HepG2 (cell line): Measurements from ENCODE around the gene TXNDC11. TPM values are rescaled to one million over a fixed set of nuclear protein-coding genes. Genes with fewer than 3 reads are reported as not detected.

Source experiments
- FOSL1 ChIP-seq: sonication (generic); formaldehyde crosslinking; IDR thresholded peaks from 2 replicates; pipeline ENCODE4 v1.9.0; 2021; ENCODE audit warnings: missing genetic modification reagents, borderline replicate concordance
- GATA4 ChIP-seq: sonication (generic); IDR thresholded peaks from 2 replicates; pipeline ENCODE4 v1.6.1; 2016; ENCODE audit warnings: antibody characterized with exemption, low read depth, borderline replicate concordance
- GZF1 ChIP-seq: sonication (generic); formaldehyde crosslinking; IDR thresholded peaks from 2 replicates; pipeline ENCODE4 v1.5.1; 2020; ENCODE audit warnings: mild to moderate bottlenecking, missing genetic modification reagents
- HCFC1 ChIP-seq: fragments of 150-350 bp; IDR thresholded peaks from 2 replicates; pipeline ENCODE4 v1.6.1; 2014; ENCODE audit warnings: low read depth, low read length
- JUND ChIP-seq: sonication (generic); formaldehyde crosslinking; IDR thresholded peaks from 2 replicates; pipeline ENCODE4 v1.8.0; 2022; ENCODE audit warnings: mild to moderate bottlenecking, missing genetic modification reagents
- MYC ChIP-seq: sonication (generic); formaldehyde crosslinking; IDR thresholded peaks from 2 replicates; pipeline ENCODE4 v1.9.0; 2021; ENCODE audit warnings: missing genetic modification reagents, borderline replicate concordance
- MYPOP ChIP-seq: sonication (generic); formaldehyde crosslinking; IDR thresholded peaks from 2 replicates; pipeline ENCODE4 v1.8.1; 2023; ENCODE audit warnings: mild to moderate bottlenecking, moderate library complexity, missing genetic modification reagents
- NRL ChIP-seq: sonication (generic); formaldehyde crosslinking; IDR thresholded peaks from 2 replicates; pipeline ENCODE4 v1.5.0; 2020; ENCODE audit warnings: missing genetic modification reagents, mild to moderate bottlenecking, moderate library complexity, borderline replicate concordance
- PITX1 ChIP-seq: sonication (generic); formaldehyde crosslinking; IDR thresholded peaks from 2 replicates; pipeline ENCODE4 v1.5.1; 2020; ENCODE audit warnings: mild to moderate bottlenecking, missing genetic modification reagents
- RARA ChIP-seq: IDR thresholded peaks from 2 replicates; pipeline ENCODE4 v1.6.1; 2016; ENCODE audit warnings: missing genetic modification reagents, missing compliant biosample characterization
- SKI ChIP-seq: fragments of 450-650 bp; IDR thresholded peaks from one replicate; pipeline ENCODE4 v1.6.1; 2018; ENCODE audit warnings: mild to moderate bottlenecking; ENCODE audit not compliant: partially characterized antibody
- XRCC5 ChIP-seq: fragments of 200-400 bp; formaldehyde crosslinking; optimal IDR thresholded peaks from 2 replicates; pipeline ENCODE3; 2017; ENCODE audit warnings: mild to moderate bottlenecking, low read length
- ZNF20 ChIP-seq: sonication (generic); formaldehyde crosslinking; IDR thresholded peaks from 2 replicates; pipeline ENCODE4 v1.4.0; 2020; ENCODE audit warnings: mild to moderate bottlenecking, moderate library complexity, missing genetic modification reagents
- ZNF234 ChIP-seq: sonication (generic); formaldehyde crosslinking; conservative IDR thresholded peaks from 2 replicates; pipeline ENCODE4 v1.5.1; 2020; ENCODE audit warnings: mild to moderate bottlenecking, missing genetic modification reagents
- ZNF382 ChIP-seq: sonication (generic); formaldehyde crosslinking; IDR thresholded peaks from 2 replicates; pipeline ENCODE4 v1.5.0; 2020; ENCODE audit warnings: missing genetic modification reagents, mild to moderate bottlenecking, borderline replicate concordance
- ZNF414 ChIP-seq: sonication (generic); formaldehyde crosslinking; IDR thresholded peaks from 2 replicates; pipeline ENCODE4 v1.5.0; 2020; ENCODE audit warnings: missing genetic modification reagents
- ZNF768 ChIP-seq: sonication (generic); formaldehyde crosslinking; IDR thresholded peaks from 2 replicates; pipeline ENCODE4 v1.4.0; 2020; ENCODE audit warnings: missing genetic modification reagents
- ZSCAN9 ChIP-seq: IDR thresholded peaks from 2 replicates; pipeline ENCODE4 v1.6.1; 2016; ENCODE audit warnings: borderline replicate concordance
- polyA plus RNA-seq, 8 experiments: library from polyadenylated mRNA; depleted of rRNA in 3 of 8; stranded (reverse) in 7 of 8; unstranded in 1 of 8; fragments of >200 nt; fragmentation: Illumina TruSeq in 4 of 8; extraction: Trizol in 4 of 8; gene quantifications; 2 replicates each; pipeline versions ENCODE4 v1.2.1 to v1.2.3, GENCODE V29; 2011 to 2016; ENCODE audit warnings: low read depth in 4 of 8, missing spikeins in 1 of 8, mixed read lengths in 1 of 8; ENCODE audit not compliant: insufficient read depth in 1 of 8
- total RNA-seq, 5 experiments: library from RNA; depleted of rRNA; stranded (reverse); fragments of >200 nt; fragmentation: Illumina TruSeq; extraction: Trizol; gene quantifications; 2 replicates each; pipeline ENCODE4 v1.2.3, GENCODE V29; 2016; ENCODE audit warnings: low read depth in 1 of 5
- TF ChIP-seq, protein P1 (sequence below), 2 experiments: sonication (generic) in 1 of 2; formaldehyde crosslinking in 1 of 2; IDR thresholded peaks; 2 replicates each; pipeline versions ENCODE4 v1.4.0 to v1.6.1; 2016 to 2020; ENCODE audit warnings: borderline replicate concordance in 1 of 2, low read depth in 1 of 2, mild to moderate bottlenecking in 1 of 2, missing genetic modification reagents in 1 of 2
- TF ChIP-seq, protein P2 (sequence below): sonication (generic); formaldehyde crosslinking; IDR thresholded peaks from 2 replicates; pipeline ENCODE4 v1.4.0; 2020; ENCODE audit warnings: missing genetic modification reagents, borderline replicate concordance
- TF ChIP-seq, protein P3 (sequence below): sonication (generic); formaldehyde crosslinking; IDR thresholded peaks from 2 replicates; pipeline ENCODE4 v1.4.0; 2020; ENCODE audit warnings: missing genetic modification reagents

Gene TXNDC11
- total and polyA plus RNA-seq, 2 of the 13 experiments (the other 11 are each of a cell fraction or from before 2014, with no cell fraction given), result 74.9 to 123 TPM

- TF ChIP-seq, protein P1, sequence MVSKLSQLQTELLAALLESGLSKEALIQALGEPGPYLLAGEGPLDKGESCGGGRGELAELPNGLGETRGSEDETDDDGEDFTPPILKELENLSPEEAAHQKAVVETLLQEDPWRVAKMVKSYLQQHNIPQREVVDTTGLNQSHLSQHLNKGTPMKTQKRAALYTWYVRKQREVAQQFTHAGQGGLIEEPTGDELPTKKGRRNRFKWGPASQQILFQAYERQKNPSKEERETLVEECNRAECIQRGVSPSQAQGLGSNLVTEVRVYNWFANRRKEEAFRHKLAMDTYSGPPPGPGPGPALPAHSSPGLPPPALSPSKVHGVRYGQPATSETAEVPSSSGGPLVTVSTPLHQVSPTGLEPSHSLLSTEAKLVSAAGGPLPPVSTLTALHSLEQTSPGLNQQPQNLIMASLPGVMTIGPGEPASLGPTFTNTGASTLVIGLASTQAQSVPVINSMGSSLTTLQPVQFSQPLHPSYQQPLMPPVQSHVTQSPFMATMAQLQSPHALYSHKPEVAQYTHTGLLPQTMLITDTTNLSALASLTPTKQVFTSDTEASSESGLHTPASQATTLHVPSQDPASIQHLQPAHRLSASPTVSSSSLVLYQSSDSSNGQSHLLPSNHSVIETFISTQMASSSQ (IDR thresholded peaks at IDR 0.05; ENCODE audit: low read depth), result no peak
- TF ChIP-seq, protein P1 (CRISPR knock-in tag; IDR thresholded peaks at IDR 0.05; ENCODE audit: borderline replicate concordance), result no peak
- TF ChIP-seq ZNF20 (no peak), SKI (no peak), GZF1 (CRISPR knock-in tag) (no peak), PITX1 (CRISPR knock-in tag) (peak; percentile 63; the same call in 1 of the 2 replicates), HCFC1 (no peak), XRCC5 (peak; percentile 82), ZNF234 (CRISPR knock-in tag) (peak; percentile 54; the same call in 1 of the 2 replicates), ZNF382 (CRISPR knock-in tag) (no peak), NRL (CRISPR knock-in tag) (peak; percentile 67), MYC (CRISPR knock-in tag) (peak; percentile 56; the same call in 1 of the 2 replicates), ZNF768 (no peak), ZSCAN9 (CRISPR knock-in tag) (no peak), MYPOP (CRISPR knock-in tag) (peak; percentile 66; the same call in 1 of the 2 replicates), RARA (CRISPR knock-in tag) (no peak; the same call in 1 of the 2 replicates), GATA4 (no peak), ZNF414 (CRISPR knock-in tag) (no peak), FOSL1 (CRISPR knock-in tag) (0 out of 2 replicates have a peak, but pooled peaks have one; percentile 41), JUND (CRISPR knock-in tag) (peak; percentile 30; the same call in 1 of the 2 replicates)
- TF ChIP-seq, protein P2, sequence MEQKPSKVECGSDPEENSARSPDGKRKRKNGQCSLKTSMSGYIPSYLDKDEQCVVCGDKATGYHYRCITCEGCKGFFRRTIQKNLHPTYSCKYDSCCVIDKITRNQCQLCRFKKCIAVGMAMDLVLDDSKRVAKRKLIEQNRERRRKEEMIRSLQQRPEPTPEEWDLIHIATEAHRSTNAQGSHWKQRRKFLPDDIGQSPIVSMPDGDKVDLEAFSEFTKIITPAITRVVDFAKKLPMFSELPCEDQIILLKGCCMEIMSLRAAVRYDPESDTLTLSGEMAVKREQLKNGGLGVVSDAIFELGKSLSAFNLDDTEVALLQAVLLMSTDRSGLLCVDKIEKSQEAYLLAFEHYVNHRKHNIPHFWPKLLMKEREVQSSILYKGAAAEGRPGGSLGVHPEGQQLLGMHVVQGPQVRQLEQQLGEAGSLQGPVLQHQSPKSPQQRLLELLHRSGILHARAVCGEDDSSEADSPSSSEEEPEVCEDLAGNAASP (CRISPR knock-in tag), result no peak
- TF ChIP-seq, protein P3, sequence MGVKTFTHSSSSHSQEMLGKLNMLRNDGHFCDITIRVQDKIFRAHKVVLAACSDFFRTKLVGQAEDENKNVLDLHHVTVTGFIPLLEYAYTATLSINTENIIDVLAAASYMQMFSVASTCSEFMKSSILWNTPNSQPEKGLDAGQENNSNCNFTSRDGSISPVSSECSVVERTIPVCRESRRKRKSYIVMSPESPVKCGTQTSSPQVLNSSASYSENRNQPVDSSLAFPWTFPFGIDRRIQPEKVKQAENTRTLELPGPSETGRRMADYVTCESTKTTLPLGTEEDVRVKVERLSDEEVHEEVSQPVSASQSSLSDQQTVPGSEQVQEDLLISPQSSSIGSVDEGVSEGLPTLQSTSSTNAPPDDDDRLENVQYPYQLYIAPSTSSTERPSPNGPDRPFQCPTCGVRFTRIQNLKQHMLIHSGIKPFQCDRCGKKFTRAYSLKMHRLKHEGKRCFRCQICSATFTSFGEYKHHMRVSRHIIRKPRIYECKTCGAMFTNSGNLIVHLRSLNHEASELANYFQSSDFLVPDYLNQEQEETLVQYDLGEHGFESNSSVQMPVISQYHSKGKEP (CRISPR knock-in tag), result no peak
Measured at GRCh38 chr16:11632455-11632939, 110.2 kb downstream of the TXNDC11 start (continued).
